Testis (tissue), 2 donors: Measurements from ENCODE around the gene ARHGAP26.

Experiments
- POLR2A ChIP-seq: fragments of 450-650 bp; IDR thresholded peaks from one replicate; pipeline ENCODE4 v1.6.1; 2017; ENCODE audit warnings: antibody characterized with exemption, mild to moderate bottlenecking, moderate library complexity
- TF ChIP-seq, protein P1 (sequence below), 3 experiments: fragments of 450-650 bp in 2 of 3; fragments of 200-600 bp in 1 of 3; sonication (generic) in 1 of 3; IDR thresholded peaks; one replicate each; pipeline ENCODE4 v1.5.1; 2016 to 2019; ENCODE audit warnings: antibody characterized with exemption in 3 of 3, mild to moderate bottlenecking in 2 of 3, moderate library complexity in 1 of 3

- TF ChIP-seq, protein P1, sequence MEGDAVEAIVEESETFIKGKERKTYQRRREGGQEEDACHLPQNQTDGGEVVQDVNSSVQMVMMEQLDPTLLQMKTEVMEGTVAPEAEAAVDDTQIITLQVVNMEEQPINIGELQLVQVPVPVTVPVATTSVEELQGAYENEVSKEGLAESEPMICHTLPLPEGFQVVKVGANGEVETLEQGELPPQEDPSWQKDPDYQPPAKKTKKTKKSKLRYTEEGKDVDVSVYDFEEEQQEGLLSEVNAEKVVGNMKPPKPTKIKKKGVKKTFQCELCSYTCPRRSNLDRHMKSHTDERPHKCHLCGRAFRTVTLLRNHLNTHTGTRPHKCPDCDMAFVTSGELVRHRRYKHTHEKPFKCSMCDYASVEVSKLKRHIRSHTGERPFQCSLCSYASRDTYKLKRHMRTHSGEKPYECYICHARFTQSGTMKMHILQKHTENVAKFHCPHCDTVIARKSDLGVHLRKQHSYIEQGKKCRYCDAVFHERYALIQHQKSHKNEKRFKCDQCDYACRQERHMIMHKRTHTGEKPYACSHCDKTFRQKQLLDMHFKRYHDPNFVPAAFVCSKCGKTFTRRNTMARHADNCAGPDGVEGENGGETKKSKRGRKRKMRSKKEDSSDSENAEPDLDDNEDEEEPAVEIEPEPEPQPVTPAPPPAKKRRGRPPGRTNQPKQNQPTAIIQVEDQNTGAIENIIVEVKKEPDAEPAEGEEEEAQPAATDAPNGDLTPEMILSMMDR (IDR thresholded peaks at IDR 0.05): no peak
- TF ChIP-seq POLR2A: no peak
These were observed 413.0 kb downstream of the ARHGAP26 start for GRCh38 chr5:143182901-143183820.
